Measurements from ENCODE around the gene GATAD2B.

GATAD2B gene

DNA sequence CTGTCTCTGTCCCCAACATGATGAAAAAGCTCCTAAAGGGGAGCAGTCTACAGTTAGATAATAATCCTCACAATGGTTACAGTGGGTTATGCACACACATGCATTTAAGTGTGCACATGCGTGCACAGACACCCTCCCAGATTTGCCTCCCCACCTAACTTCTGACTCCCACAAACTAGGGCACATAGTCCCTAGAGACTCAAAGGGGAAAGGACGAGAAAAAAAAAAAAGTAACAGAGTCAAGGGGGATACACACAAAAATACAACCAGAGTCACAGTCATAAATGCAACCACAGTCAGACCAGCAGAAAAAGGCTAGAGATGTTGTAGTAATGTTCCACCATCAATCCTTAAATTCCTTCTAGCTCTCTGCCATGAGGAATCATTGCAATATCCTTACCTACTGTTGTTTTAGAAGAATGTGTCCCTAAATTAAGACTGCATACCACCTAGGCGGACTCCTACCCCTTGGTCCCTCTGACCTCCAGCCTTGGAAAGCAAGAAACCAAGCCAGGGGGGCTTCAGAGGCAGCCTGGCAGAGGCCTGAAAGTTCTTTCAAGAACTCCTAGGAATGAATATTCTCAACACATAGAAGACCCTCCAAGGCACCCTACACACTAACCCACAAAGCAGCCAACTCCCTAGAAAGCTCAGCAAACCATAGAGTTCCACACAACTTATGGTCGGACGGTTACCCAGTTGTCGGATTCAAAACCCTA is 34.4 kb upstream of the GATAD2B start:
- H3K36me3 ChIP-seq (ENCODE audit: insufficient read depth, low read length), result peaks cover 10% of the 10 kb centered on the region; the same call in 1 of the 2 replicates
- peak overlapping the region; percentile 85 for H3K9ac ChIP-seq (ENCODE audit: low read depth, low read length, poor library complexity, severe bottlenecking)
- H2AFZ ChIP-seq (ENCODE audit: low read length), result peak overlapping the region; percentile 76; the same call in 1 of the 2 replicates
- peaks cover 52% of the 10 kb centered on the region for H3K4me1 ChIP-seq (ENCODE audit: insufficient read depth, low read length, poor library complexity, severe bottlenecking)
- no peaks in the 10 kb centered on the region for H3K9me3 ChIP-seq (ENCODE audit: insufficient read depth, low read depth, low read length)
- H3K4me3 ChIP-seq (ENCODE audit: low read length, poor library complexity, severe bottlenecking), result peak overlapping the region; percentile 91
- H3F3A ChIP-seq (ENCODE audit: low read depth), result no peaks in the 10 kb centered on the region
- H3K4me2 ChIP-seq (ENCODE audit: low read depth, low read length, poor library complexity, severe bottlenecking), result peak overlapping the region; percentile 92
- TF ChIP-seq EZH2phosphoT487 (IDR thresholded peaks at IDR 0.05; ENCODE audit: borderline replicate concordance), result no peak
- H3K79me2 ChIP-seq (ENCODE audit: insufficient read depth, low read length), result peaks cover 64% of the 10 kb centered on the region
- no peaks in the 10 kb centered on the region for H3K27me3 ChIP-seq (ENCODE audit: insufficient read depth, low read length, poor library complexity, severe bottlenecking)
- H3K9me2 ChIP-seq (replicated peaks; ENCODE audit: low read depth, low read length), result no peaks in the 10 kb centered on the region
- H4K20me1 ChIP-seq (ENCODE audit: insufficient read depth, low read length, poor library complexity, severe bottlenecking), result peaks cover 37% of the 10 kb centered on the region

DNA sequence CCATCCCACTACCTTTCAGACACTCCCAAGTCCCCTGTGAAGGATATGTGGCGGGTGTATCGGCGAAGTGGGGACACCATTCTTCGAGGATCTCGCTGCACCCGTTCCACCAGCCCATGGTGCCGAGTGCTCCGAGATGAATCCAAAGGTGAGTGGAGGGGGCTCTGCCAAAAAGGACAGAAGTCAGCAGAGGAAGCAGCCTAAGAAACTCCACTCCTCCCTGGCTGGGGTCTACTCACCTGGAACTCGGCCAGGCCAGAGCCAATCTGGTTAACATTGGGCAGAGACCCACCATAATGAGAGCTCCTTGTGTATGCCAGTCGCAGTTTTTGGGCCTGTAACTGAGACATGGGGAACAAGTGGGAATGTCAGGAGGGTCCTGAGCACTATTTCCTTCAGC is 32.1 kb upstream of the GATAD2B start:
- Histone ChIP-seq H3F3A (ENCODE audit: low read depth) (no peaks in the 10 kb centered on the region), H3K9ac (ENCODE audit: low read depth, low read length, poor library complexity, severe bottlenecking) (no peak overlapping the region), H3K4me1 (ENCODE audit: insufficient read depth, low read length, poor library complexity, severe bottlenecking) (peaks cover 42% of the 10 kb centered on the region), H4K20me1 (ENCODE audit: insufficient read depth, low read length, poor library complexity, severe bottlenecking) (peaks cover 40% of the 10 kb centered on the region), H3K9me3 (ENCODE audit: insufficient read depth, low read depth, low read length) (no peaks in the 10 kb centered on the region), H3K4me3 (ENCODE audit: low read length, poor library complexity, severe bottlenecking) (peak overlapping the region; percentile 5), H2AFZ (ENCODE audit: low read length) (no peak overlapping the region), H3K36me3 (ENCODE audit: insufficient read depth, low read length) (peaks cover 32% of the 10 kb centered on the region; the same call in 1 of the 2 replicates), H3K79me2 (ENCODE audit: insufficient read depth, low read length) (peaks cover 59% of the 10 kb centered on the region), H3K9me2 (replicated peaks; ENCODE audit: low read depth, low read length) (no peaks in the 10 kb centered on the region), H3K27me3 (ENCODE audit: insufficient read depth, low read length, poor library complexity, severe bottlenecking) (no peaks in the 10 kb centered on the region), H3K4me2 (ENCODE audit: low read depth, low read length, poor library complexity, severe bottlenecking) (peak overlapping the region; percentile 46)
- TF ChIP-seq, protein P1, sequence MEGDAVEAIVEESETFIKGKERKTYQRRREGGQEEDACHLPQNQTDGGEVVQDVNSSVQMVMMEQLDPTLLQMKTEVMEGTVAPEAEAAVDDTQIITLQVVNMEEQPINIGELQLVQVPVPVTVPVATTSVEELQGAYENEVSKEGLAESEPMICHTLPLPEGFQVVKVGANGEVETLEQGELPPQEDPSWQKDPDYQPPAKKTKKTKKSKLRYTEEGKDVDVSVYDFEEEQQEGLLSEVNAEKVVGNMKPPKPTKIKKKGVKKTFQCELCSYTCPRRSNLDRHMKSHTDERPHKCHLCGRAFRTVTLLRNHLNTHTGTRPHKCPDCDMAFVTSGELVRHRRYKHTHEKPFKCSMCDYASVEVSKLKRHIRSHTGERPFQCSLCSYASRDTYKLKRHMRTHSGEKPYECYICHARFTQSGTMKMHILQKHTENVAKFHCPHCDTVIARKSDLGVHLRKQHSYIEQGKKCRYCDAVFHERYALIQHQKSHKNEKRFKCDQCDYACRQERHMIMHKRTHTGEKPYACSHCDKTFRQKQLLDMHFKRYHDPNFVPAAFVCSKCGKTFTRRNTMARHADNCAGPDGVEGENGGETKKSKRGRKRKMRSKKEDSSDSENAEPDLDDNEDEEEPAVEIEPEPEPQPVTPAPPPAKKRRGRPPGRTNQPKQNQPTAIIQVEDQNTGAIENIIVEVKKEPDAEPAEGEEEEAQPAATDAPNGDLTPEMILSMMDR (conservative IDR thresholded peaks at IDR 0.05; ENCODE audit: low read length), result no peak
- no peak for TF ChIP-seq EZH2phosphoT487 (IDR thresholded peaks at IDR 0.05; ENCODE audit: borderline replicate concordance)

DNA sequence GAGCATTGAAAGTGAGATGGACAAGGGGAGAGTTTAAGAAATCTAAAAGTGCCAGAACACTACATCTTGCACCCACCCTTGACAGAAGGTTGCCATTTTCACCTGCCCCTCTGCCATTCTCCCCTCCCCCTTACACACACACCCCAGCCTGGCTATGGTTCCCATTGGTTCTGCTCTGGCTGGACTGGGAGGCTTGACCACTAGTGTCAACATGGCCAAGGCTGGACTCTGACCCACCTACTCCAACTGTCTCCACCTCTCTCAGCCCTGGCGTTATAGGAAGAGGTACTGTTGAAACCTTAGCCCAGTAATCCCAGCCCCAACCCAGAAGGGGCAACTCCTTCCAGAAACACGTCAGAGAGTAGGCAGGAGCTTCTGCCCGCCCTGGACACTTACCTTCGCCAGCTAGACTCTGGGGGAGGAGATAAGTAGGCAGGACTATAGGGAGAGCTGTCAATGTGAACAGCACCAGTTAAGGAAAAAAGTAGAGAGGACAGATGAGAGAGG is 31.1 kb upstream of the GATAD2B start:
- no peaks in the 10 kb centered on the region for H3K27me3 ChIP-seq (ENCODE audit: insufficient read depth, low read length, poor library complexity, severe bottlenecking)
- H3F3A ChIP-seq (ENCODE audit: low read depth), result no peaks in the 10 kb centered on the region
- no peaks in the 10 kb centered on the region for H3K9me2 ChIP-seq (replicated peaks; ENCODE audit: low read depth, low read length)
- no peaks in the 10 kb centered on the region for H3K9me3 ChIP-seq (ENCODE audit: insufficient read depth, low read depth, low read length)
- no peak overlapping the region for H3K4me3 ChIP-seq (ENCODE audit: low read length, poor library complexity, severe bottlenecking)
- peaks cover 36% of the 10 kb centered on the region; the same call in 1 of the 2 replicates for H3K36me3 ChIP-seq (ENCODE audit: insufficient read depth, low read length)
- no peak overlapping the region for H3K9ac ChIP-seq (ENCODE audit: low read depth, low read length, poor library complexity, severe bottlenecking)
- peaks cover 40% of the 10 kb centered on the region for H4K20me1 ChIP-seq (ENCODE audit: insufficient read depth, low read length, poor library complexity, severe bottlenecking)
- H3K4me2 ChIP-seq (ENCODE audit: low read depth, low read length, poor library complexity, severe bottlenecking), result peak overlapping the region; percentile 46
- H2AFZ ChIP-seq (ENCODE audit: low read length), result no peak overlapping the region
- H3K79me2 ChIP-seq (ENCODE audit: insufficient read depth, low read length), result peaks cover 59% of the 10 kb centered on the region
- H3K4me1 ChIP-seq (ENCODE audit: insufficient read depth, low read length, poor library complexity, severe bottlenecking), result peaks cover 41% of the 10 kb centered on the region
- TF ChIP-seq, protein P1 (conservative IDR thresholded peaks at IDR 0.05; ENCODE audit: low read length), result no peak
- TF ChIP-seq EZH2phosphoT487 (IDR thresholded peaks at IDR 0.05; ENCODE audit: borderline replicate concordance), result no peak

Measured in Loucy (cell line).